ENCODE results near the gene EPS15.

Gene EPS15

GRCh38 chr1:51381964-51382363 is 137.1 kb downstream of the EPS15 start:
- Mint-ChIP-seq H3K4me3 (no peak overlapping the region), H3K27ac (peak overlapping the region; percentile 27), H3K9me3 (peaks cover 2% of the 10 kb centered on the region), H3K27me3 (no peaks in the 10 kb centered on the region), H3K4me1 (peaks cover 7% of the 10 kb centered on the region), H3K36me3 (peaks cover 95% of the 10 kb centered on the region)
- no peak for ATAC-seq

DNA sequence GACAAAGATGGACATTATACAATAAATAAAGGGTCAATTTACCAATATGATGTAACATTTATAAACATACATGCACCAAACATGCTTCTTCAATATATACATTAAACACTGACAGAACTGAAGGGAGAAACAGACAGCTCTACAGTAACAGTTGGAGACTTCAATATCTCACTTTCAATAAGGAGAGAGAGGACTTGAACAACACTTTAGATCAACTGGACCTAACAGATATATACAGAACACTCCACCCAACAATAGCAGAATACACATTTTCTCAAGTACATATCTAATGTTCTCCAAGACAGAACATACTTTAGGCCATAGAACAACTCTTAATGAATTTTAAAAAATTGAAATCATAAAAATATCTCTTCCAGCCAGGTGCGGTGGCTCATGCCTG is 138.1 kb downstream of the EPS15 start:
- ATAC-seq = no peak
- Mint-ChIP-seq H3K36me3 (peaks cover 94% of the 10 kb centered on the region), H3K4me3 (no peak overlapping the region), H3K27ac (no peak overlapping the region), H3K27me3 (no peaks in the 10 kb centered on the region), H3K4me1 (peaks cover 7% of the 10 kb centered on the region), H3K9me3 (no peaks in the 10 kb centered on the region)

GRCh38 chr1:51378871-51379270 is 140.2 kb downstream of the EPS15 start:
- Mint-ChIP-seq H3K9me3 (no peaks in the 10 kb centered on the region), H3K27me3 (no peaks in the 10 kb centered on the region), H3K4me3 (no peak overlapping the region), H3K36me3 (peaks cover 82% of the 10 kb centered on the region), H3K27ac (no peak overlapping the region), H3K4me1 (peaks cover 7% of the 10 kb centered on the region)
- ATAC-seq = no peak

GRCh38 chr1:51373898-51374297 is 145.2 kb downstream of the EPS15 start:
- H3K36me3 Mint-ChIP-seq = peaks cover 47% of the 10 kb centered on the region

DNA sequence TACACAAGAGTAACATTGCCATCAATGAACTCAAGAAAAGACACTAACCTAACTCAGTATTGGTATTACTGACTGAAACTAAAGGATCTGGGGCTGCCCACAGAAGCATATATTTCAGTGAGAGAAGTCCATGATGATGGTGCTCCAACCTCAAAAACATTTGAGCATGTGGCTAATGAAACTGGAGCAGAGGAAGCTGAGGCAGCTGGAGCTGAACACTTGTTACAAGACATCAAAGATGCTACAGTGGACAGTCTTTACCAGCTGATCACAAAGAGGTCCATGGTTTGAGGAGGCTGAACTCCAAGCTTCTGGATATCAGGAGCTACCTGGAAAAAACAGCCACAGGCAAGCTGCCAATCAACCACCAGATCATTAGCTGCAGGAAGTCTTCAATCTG is 146.5 kb downstream of the EPS15 start:
- no peaks in the 10 kb centered on the region for H3K9me3 Mint-ChIP-seq
- H3K4me3 Mint-ChIP-seq = no peak overlapping the region
- no peak overlapping the region for H3K27ac Mint-ChIP-seq
- H3K27me3 Mint-ChIP-seq = no peaks in the 10 kb centered on the region
- ATAC-seq = no peak
- peaks cover 41% of the 10 kb centered on the region for H3K36me3 Mint-ChIP-seq
- H3K4me1 Mint-ChIP-seq = no peaks in the 10 kb centered on the region

More at GRCh38 chr1:51373898-51374297, 145.2 kb downstream of the EPS15 start:
- Mint-ChIP-seq H3K4me3 (no peak overlapping the region), H3K4me1 (no peaks in the 10 kb centered on the region), H3K27ac (no peak overlapping the region), H3K9me3 (no peaks in the 10 kb centered on the region), H3K27me3 (no peaks in the 10 kb centered on the region)
- no peak for ATAC-seq

DNA sequence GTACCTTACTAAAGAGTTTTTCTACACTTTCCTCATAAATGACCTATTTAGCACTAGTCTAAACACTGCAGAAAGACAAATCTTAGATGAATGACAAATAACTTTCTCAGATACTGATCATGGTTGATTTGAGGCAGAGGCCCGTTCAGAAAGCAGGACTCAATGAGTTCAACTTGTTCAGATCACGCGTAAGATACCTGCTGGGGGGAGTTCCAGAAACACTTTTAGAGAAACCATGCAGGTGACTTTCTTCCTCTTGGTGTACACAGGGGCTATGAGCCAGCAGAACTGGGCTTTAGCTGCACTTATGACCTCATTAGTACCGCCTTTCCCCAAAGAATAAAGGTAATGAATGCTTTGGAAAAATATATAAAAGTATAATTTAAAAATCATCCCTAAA is 149.9 kb downstream of the EPS15 start:
- Mint-ChIP-seq H3K27me3 (no peaks in the 10 kb centered on the region), H3K36me3 (peaks cover 32% of the 10 kb centered on the region), H3K27ac (no peak overlapping the region), H3K4me1 (no peaks in the 10 kb centered on the region), H3K9me3 (no peaks in the 10 kb centered on the region), H3K4me3 (no peak overlapping the region)
- ATAC-seq = no peak

GRCh38 chr1:51365774-51366173 is 153.3 kb downstream of the EPS15 start:
- H3K36me3 Mint-ChIP-seq = peaks cover 38% of the 10 kb centered on the region
- no peak overlapping the region for H3K4me3 Mint-ChIP-seq
- ATAC-seq = no peak
- no peaks in the 10 kb centered on the region for H3K4me1 Mint-ChIP-seq
- no peaks in the 10 kb centered on the region for H3K27me3 Mint-ChIP-seq
- H3K27ac Mint-ChIP-seq = no peak overlapping the region
- no peaks in the 10 kb centered on the region for H3K9me3 Mint-ChIP-seq

DNA sequence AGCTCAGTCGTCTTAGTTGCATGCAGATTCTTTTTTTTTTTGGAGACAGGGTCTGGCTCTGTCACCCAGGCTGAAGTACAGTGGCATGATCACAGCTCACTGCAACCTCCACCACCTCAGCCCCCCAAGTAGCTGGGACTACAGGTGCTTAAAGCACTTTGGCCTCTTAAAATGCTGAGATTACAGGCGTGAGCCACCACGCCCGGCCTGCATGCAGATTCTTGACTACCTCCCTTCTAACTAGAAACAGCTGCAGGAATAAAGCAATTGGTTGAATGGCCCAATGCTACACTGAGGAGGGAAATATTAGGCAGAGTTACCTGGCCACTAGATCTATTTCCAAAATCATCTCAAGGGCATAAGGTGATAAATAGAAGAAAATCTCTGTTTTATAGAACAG is 159.2 kb downstream of the EPS15 start:
- Mint-ChIP-seq H3K27me3 (no peaks in the 10 kb centered on the region), H3K9me3 (no peaks in the 10 kb centered on the region), H3K4me3 (no peak overlapping the region), H3K27ac (no peak overlapping the region), H3K36me3 (peaks cover 47% of the 10 kb centered on the region), H3K4me1 (no peaks in the 10 kb centered on the region)
- ATAC-seq = no peak

DNA sequence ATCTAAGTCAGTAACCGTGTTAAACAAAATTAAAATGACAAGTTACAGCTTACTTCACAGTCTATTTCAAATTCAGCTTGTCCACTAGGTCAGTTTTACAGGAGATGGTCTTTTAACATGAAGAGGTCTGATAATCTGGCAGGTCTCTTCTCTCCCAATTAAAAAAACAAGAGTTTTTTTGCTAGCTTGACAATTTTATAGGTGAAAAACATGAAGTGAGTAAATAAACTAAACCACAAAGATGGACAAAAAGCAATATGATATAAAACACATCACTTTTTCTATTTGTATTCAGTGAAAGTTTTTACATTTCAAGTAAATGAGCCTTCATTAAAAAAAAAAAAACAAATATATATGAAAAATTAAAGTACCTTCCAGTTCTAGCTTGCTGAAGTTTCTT is 163.7 kb downstream of the EPS15 start:
- H3K27ac Mint-ChIP-seq = no peak overlapping the region
- H3K4me3 Mint-ChIP-seq = no peak overlapping the region
- peaks cover 30% of the 10 kb centered on the region for H3K36me3 Mint-ChIP-seq
- H3K27me3 Mint-ChIP-seq = no peaks in the 10 kb centered on the region
- no peaks in the 10 kb centered on the region for H3K4me1 Mint-ChIP-seq
- no peak for ATAC-seq
- no peaks in the 10 kb centered on the region for H3K9me3 Mint-ChIP-seq

- Mint-ChIP-seq H3K4me1 (no peaks in the 10 kb centered on the region), H3K27me3 (no peaks in the 10 kb centered on the region), H3K36me3 (peaks cover 22% of the 10 kb centered on the region), H3K4me3 (no peak overlapping the region), H3K27ac (no peak overlapping the region), H3K9me3 (no peaks in the 10 kb centered on the region)
- no peak for ATAC-seq
These were observed 164.7 kb downstream of the EPS15 start for GRCh38 chr1:51354416-51354815.

DNA sequence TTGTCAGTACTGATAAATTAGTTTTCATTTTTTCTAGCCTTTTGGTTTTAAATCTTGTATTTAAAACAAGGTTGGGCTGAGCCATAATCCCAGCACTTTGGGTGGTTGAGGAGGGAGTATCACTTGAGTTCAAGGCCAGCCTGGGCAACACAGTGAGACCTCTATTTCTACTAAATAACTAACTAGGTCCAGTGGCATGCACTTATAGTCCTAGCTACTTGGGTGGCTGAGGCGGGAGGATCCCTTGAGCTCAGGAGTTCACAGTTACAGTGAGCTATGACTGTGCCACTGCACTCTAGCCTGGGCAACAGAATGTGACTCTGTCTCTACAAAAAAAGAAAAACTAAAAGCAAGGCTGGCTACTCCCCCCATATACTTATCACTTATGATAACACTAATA is 167.2 kb downstream of the EPS15 start:
- Mint-ChIP-seq H3K27me3 (no peaks in the 10 kb centered on the region), H3K36me3 (peaks cover 22% of the 10 kb centered on the region), H3K9me3 (no peaks in the 10 kb centered on the region), H3K4me3 (no peak overlapping the region), H3K4me1 (no peaks in the 10 kb centered on the region), H3K27ac (no peak overlapping the region)
- no peak for ATAC-seq

- H3K4me3 Mint-ChIP-seq = no peak overlapping the region
- no peak overlapping the region for H3K27ac Mint-ChIP-seq
- H3K36me3 Mint-ChIP-seq = peaks cover 8% of the 10 kb centered on the region
- H3K4me1 Mint-ChIP-seq = no peaks in the 10 kb centered on the region
- H3K9me3 Mint-ChIP-seq = no peaks in the 10 kb centered on the region
- H3K27me3 Mint-ChIP-seq = peaks cover 15% of the 10 kb centered on the region
- ATAC-seq = no peak
These were observed 169.2 kb downstream of the EPS15 start for GRCh38 chr1:51349862-51350261.

GRCh38 chr1:51348147-51348527 is 170.9 kb downstream of the EPS15 start:
- ATAC-seq = no peak
- peaks cover 6% of the 10 kb centered on the region for H3K36me3 Mint-ChIP-seq
- H3K4me3 Mint-ChIP-seq = no peak overlapping the region
- H3K4me1 Mint-ChIP-seq = peaks cover 7% of the 10 kb centered on the region
- H3K27ac Mint-ChIP-seq = no peak overlapping the region
- peaks cover 28% of the 10 kb centered on the region for H3K27me3 Mint-ChIP-seq
- H3K9me3 Mint-ChIP-seq = no peaks in the 10 kb centered on the region

GRCh38 chr1:51347398-51348146 is 171.5 kb downstream of the EPS15 start:
- H3K36me3 Mint-ChIP-seq = peaks cover 6% of the 10 kb centered on the region
- peaks cover 7% of the 10 kb centered on the region for H3K4me1 Mint-ChIP-seq
- H3K27me3 Mint-ChIP-seq = peaks cover 34% of the 10 kb centered on the region
- H3K9me3 Mint-ChIP-seq = no peaks in the 10 kb centered on the region
- H3K4me3 Mint-ChIP-seq = no peak overlapping the region
- no peak for ATAC-seq
- no peak overlapping the region for H3K27ac Mint-ChIP-seq

DNA sequence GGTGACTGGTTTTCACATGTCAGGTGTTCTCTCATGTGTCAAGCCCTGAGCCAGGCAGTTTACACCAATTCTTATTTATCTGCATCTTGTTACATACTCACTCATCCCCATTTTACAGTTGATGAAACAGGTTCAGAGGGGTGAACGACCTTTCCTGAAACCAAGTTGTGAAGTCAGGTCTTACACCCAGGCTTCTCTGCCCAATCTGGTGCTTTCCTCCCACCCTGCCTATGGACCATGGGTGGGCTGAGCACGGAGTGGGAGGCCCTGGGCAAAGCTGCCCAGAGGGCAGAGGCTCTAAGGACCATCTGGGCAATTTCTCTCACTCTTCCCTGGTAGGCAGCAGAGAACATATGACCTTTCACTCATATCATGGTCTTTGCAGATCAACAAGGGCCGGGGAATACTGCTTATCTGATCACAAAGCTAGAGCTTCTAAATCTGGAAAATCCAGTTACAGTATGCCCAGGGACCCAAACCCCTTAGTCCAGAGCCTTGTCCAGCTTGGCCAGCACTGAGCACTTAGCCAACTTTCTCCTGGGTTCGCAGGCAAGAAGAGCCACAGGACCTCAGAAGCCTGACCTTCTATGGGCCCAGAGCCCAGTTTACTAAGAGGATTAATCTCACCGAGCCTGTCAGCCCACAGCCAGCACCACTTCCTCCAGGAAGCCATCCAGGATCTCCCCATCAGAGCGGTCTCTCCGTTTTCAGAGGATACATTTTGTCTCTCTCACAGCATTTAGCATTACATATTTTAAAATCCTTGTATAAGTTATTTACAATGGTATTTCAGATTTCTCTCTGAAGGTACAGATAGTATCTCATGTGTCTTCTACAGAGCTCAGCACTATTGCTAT is 172.8 kb downstream of the EPS15 start:
- peaks cover 45% of the 10 kb centered on the region for H3K27me3 Mint-ChIP-seq
- H3K4me1 Mint-ChIP-seq = peaks cover 14% of the 10 kb centered on the region
- H3K4me3 Mint-ChIP-seq = no peak overlapping the region
- peaks cover under 1% of the 10 kb centered on the region for H3K36me3 Mint-ChIP-seq
- H3K9me3 Mint-ChIP-seq = no peaks in the 10 kb centered on the region
- no peak overlapping the region for H3K27ac Mint-ChIP-seq
- ATAC-seq = no peak

DNA sequence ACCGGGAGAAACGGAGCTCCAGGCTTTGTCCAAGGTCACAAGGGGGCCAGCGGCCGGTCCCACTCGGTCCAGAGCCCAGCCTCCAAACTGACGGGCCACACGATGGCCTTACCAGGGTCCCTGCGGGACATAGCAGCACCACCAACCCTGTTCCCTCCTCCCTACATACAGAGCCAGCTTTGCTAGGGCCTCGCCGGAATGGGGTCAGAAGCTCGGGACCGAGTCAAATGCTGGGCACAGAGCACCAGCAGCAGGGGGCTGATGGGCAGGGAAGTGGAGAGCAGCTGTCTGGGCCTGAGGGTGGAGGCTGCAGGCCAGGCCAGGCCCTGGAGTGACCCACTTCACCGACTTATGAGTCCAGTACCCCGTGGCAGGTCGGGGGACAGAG is 173.8 kb downstream of the EPS15 start:
- H3K4me3 Mint-ChIP-seq = no peak overlapping the region
- H3K36me3 Mint-ChIP-seq = no peaks in the 10 kb centered on the region
- no peak overlapping the region for H3K27ac Mint-ChIP-seq
- no peak for ATAC-seq
- H3K27me3 Mint-ChIP-seq = peaks cover 45% of the 10 kb centered on the region
- peaks cover 14% of the 10 kb centered on the region for H3K4me1 Mint-ChIP-seq
- H3K9me3 Mint-ChIP-seq = no peaks in the 10 kb centered on the region

All from stimulated activated memory B cell treated with anti-CD40 and anti-IgM and Interleukin-4, amounts not matched to agents 10 μg/mL and 1 μg/mL and 100 μg/mL, for 72 hours (primary cell).